HT1080 (cell line): Measurements from ENCODE around the gene CLCN4. TPM values are rescaled to one million over a fixed set of nuclear protein-coding genes. Genes with fewer than 3 reads are reported as not detected.

Experiments used
- DNase-seq: peaks from one replicate; pipeline ENCODE4 v3.0.0-alpha.2; 2015; ENCODE audit warnings: low read depth
- total RNA-seq: library from RNA; depleted of rRNA; stranded (reverse); fragments of >200 nt; shearing (Covaris generic); gene quantifications from 2 replicates; pipeline ENCODE4 v1.2.3, GENCODE V29; 2014

CLCN4 gene
- total RNA-seq, 1 experiment from 2014 or later, result 0.08 TPM

- no peak for DNase-seq
Measured at GRCh38 chrX:10166248-10166716, 9.5 kb downstream of the CLCN4 start.

- DNase-seq, result no peak
Measured at GRCh38 chrX:10166731-10167151, 10.0 kb downstream of the CLCN4 start.

GRCh38 chrX:10167573-10167972, 10.8 kb downstream of the CLCN4 start:
- DNase-seq, result no peak

DNA sequence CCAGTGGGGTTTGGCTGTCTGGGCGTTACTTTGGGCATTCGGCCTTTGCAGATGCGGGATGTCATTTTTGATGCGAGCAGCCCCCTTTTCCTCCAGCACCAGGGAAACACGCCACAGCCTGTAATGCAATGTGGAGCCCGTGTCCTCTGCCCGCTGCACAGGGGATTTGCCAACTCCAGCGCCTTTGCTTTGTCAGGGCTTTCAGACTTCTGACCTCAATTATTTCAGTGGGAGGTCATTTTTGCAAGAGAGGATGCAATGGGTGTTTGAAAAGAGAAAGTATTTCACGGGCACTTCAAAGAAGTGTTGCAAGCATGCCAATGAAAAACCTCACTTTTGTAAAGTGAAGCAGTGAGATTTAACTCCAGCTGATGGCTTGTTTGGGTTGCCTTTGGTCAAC, 11.5 kb downstream of the CLCN4 start:
- no peak for DNase-seq

DNA sequence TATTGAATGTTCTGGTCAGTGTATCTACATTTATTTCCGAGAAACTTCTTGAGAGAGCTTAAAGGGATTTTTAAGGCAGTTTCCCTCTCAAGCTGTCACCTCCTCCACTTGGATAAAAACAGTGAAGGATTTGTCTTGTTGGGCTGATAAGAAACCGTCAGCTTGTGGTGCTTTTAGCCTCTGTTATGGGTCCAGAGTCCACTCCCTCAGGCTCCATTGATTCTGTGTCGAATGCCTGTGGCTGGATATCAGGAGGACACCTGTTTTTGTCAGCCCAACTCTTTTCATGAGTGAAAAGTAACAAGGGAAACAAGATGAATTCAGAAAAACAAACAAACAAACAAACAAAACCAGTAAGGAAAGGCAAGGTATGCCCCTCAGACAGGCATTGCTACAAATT, 12.4 kb downstream of the CLCN4 start:
- DNase-seq, result no peak

GRCh38 chrX:10171249-10171648, 14.5 kb downstream of the CLCN4 start:
- DNase-seq, result no peak

DNA sequence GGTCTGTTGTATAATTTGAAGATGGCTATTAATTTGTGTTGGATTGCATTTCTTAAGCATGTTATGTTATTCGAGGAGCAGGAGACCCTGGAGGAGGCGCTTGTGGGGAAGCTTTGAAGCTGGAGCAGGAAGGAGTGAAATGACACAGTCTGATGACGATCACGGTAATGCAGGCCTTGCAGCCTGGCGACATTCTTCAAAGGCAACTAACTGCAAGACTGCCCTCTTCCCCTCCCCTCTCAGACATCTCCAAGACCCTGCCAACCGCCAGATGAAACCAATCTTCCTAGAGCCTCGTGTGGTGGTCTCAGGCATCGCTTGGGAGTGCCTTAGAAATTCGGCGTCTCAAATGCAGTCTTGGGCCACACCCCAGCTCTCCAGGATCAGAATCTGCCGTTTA, 16.1 kb downstream of the CLCN4 start:
- DNase-seq, result no peak

DNA sequence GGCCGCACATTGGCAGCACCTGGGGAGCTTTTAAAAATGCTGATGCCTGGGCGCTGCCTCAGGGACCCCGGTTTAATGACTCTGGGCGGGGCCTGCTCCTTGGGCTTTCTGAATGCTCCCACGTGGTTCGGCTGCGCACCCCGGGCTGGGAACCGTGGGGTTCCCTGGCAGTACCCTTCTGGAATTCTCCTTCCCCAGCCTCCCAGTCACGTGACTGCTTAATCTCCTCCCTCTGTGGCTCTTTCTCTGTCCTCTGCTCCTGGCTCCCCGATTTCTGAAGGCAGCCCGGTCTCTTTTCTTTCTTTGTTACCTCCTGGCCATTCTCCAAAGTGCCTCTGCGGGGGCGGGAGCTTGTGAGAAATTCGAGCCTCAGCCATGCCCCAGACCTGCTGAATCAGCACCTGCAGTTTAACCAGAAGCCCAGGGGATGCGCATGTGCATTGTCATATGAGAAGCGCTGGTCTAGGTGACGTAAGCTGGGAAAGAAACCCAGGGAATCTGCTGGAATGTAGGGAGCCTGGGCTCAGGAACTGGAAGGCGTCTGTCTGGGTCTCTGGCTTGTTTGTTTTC, 16.6 kb downstream of the CLCN4 start:
- peak; percentile 63 for DNase-seq

GRCh38 chrX:10174051-10174450, 17.3 kb downstream of the CLCN4 start:
- DNase-seq, result no peak

DNA sequence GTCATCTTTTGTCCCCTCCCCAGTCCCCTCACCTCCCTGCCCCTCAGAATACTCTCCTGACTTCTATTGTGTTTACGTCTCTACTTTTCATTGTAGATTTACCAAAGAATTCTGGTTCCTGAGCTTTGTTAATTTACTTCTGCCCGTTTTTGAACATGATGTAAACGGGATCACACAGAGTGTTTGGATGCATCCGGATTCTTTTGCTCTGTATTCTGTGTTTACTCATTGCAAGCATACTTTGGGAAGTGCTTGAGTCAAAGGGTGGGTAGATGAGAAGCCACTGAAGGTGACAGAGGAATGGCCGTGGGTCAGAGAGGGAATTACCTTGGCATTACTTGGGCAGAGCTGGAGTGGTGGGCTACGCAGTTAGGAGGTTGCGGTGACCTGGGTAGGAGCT, 18.0 kb downstream of the CLCN4 start:
- no peak for DNase-seq

GRCh38 chrX:10175319-10175871, 18.6 kb downstream of the CLCN4 start:
- DNase-seq, result peak; percentile 6

DNA sequence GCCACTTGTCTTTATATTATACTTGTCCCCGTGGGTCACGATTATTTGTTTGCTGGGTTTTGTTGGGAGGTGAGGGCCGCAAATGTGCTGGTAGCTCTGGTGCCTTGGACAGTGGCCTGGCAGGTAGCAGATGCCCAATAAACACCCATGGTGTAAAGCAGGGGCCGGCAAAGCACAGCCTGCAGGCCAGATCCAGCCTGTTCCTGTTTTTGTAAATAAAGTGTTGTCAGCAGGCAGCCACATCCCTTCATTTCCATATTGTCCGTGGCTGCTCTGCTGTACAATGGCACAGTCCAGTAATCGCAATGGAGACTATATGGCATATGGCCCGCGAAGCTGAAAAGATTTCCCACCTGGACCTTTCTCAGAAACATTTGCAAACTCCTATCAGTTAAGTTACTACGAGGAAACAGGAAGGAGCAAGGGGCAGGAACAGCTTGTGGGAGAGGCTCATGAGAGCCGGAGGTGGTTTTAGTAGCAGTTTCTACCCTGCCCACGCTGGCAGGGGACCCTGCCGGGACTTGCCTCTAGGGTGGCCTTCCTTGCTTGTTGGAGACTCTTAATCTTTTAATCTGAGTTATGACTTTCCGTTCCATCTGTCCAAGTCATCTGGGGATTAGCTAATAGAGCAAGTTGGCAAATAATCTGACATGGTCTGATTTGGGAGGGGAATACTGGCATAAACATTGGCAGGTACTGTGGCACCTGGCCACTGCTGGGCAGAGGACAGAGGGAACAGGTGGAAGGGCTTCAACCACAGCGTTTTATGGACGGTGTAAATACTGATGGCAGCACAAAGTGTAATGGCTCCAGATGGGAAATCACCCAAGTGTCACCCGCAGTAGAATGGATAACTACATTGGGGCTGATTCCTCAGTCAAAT, 19.6 kb downstream of the CLCN4 start:
- DNase-seq, result no peak

DNA sequence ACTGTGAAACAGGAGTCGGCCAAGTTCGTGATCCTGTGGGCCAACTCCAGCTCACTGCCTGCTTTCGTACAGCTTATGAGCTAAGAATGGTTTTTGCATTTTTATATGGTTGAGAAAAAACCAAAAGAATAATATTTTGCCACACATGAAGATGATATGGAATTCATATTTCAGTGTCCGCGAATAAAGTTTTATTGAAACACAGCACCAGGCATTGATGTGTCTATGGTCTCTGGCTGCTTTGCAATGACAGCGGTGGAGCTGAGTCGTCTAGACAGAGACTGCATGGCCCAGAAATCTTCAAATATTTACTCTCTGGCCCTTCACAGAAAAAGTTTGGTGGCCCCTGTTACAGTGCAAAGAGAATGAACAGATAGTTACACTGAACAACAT, 20.2 kb downstream of the CLCN4 start:
- no peak for DNase-seq

GRCh38 chrX:10177601-10178000, 20.8 kb downstream of the CLCN4 start:
- DNase-seq, result no peak

DNA sequence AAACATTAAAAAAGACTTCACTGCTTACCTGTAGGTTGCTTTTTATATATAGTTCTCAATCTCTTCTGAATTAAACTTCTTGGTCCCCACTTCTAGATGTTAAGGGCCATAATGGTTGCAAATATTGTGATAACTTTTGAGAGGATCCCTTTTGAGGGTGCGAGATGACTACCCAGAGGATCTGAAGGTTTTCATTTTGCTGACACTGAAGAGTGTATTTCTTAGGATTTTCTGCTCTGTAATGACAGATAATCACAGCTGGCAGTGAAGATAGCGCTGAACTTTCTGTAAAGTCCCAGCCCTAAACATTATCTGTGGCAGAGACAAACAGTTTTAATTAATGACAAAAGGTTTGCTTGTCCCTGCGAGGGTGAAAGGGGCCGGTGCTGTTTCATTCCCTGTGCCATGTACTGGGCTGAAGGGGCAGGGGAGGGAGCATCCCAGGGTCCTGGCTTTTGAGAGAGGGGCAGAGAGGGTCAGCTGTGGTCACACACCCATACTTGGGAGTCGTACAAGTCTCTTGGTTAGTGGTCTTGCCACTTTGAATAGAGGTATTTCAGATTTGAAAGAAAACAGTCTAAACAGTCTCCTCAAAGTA, 22.2 kb downstream of the CLCN4 start:
- DNase-seq, result no peak

- DNase-seq, result no peak
Measured at GRCh38 chrX:10183760-10184159, 27.0 kb downstream of the CLCN4 start.

GRCh38 chrX:10184411-10184810, 27.6 kb downstream of the CLCN4 start:
- no peak for DNase-seq

GRCh38 chrX:10186355-10186754, 29.6 kb downstream of the CLCN4 start:
- no peak for DNase-seq

GRCh38 chrX:10187421-10187820, 30.6 kb downstream of the CLCN4 start:
- no peak for DNase-seq

DNA sequence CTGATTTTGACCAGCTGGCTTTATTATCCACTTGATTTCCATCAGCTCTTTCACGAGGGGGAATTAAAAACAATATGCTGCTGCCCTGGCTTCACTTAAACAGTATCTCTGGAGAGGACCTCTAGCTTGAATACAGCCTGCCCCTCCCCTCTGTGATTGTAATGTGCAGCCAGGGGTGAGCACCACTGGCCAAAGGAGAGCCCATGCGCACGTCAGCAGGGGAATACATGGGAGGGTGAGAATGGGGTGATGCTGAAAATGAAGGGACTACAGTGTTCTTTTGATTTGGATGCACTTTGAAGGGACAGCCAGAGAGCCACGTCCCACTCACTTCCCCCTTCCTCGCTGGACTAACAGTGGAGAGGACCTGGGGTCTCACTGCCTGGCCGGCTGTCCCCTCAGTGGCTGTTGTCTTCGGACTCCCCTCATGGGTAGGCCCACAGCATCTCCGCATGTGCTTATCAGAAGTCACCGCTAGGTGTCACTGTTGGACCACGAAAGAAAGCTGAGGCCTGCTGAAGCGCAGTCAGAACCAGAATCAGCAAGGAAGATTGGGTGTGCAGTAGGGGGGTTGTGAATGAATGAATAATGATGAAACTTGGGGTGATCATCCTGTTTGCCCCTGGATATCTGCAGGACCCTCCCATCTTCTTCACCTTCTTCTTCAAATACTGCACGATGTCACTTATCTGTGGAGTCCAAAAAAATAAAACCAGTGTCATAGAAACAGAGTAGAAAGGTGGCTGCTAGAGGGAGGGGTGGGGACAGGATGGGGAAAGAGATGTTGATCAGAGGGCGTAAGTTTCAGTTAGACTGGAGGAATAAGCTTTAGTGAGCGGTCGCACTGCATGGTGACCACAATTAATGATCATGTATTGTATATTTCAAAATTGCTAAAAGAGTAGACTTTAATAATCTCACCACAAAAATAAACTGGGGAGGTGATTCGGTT, 32.8 kb downstream of the CLCN4 start:
- DNase-seq, result peak; percentile 50

DNA sequence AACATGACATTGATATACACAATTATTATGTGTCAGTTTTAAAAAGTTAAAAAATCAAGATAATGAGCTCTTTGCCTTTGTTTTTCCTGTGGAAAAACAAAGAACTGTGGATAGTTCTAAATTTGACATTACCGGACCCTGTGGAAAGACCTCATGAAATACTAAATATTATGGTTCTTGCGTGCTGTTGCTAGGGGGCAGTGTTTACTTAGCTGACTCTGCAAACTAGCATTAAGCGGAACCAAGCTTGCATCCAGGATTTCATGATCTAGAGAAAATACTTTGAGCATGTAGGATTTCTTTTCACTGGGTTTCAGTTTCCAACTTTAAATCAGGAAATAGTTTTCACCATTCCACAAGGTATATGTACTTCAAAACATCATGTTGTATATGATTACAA, 33.6 kb downstream of the CLCN4 start:
- peak; percentile 37 for DNase-seq
